B cell (primary cell): ENCODE data around the gene BOC.

Experiments used
- CTCF ChIP-seq: fragments of 200-600 bp; IDR thresholded peaks from one replicate; pipeline ENCODE4 v1.8.0; 2022; ENCODE audit warnings: antibody characterized with exemption, mild to moderate bottlenecking
- EZH2 ChIP-seq: IDR thresholded peaks from 2 replicates; pipeline ENCODE4 v1.6.1; 2012; ENCODE audit warnings: borderline replicate concordance, low read depth, mild to moderate bottlenecking, moderate library complexity, low read length; ENCODE audit not compliant: insufficient read depth, poor library complexity, severe bottlenecking

- TF ChIP-seq CTCF (no peak), EZH2 (no peak)
Measured at GRCh38 chr3:113243846-113244245, 32.5 kb downstream of the BOC start.
